ENCODE measurements around the gene GEMIN5. TPM values are rescaled to one million over a fixed set of nuclear protein-coding genes. Genes with fewer than 3 reads are reported as not detected.

Gene GEMIN5
- total and polyA plus RNA-seq, 2 of the 13 experiments (the other 11 are each of a cell fraction or from before 2014, with no cell fraction given), result 6.6 to 28.6 TPM

DNA sequence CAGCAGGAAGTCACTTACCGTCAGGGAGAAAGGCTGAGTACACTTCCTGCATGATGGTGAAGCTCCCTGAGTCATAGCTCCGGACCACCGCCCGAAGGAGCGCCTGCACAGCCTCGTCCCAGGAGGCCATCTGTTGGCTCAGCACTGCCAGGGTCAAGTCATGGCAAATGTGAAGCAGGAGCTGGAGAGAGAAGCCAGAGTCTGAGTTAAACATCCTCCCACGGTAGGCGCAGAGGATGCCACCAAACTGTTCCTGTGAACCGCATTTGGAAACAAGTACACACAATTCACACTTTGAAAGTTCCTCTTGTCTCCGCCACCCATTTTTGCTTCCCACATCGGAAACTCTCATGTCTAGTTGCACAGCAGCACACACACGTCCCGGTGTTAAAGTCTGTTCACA lies 45.6 kb downstream of the GEMIN5 start:
- ChIA-PET CTCF (ENCODE audit: low intra/inter-chr PET ratio, low total read pairs) (no interaction called here), POLR2A (no interaction called here)
- in situ Hi-C loops (cut with HindIII; ENCODE audit: extremely low pct_ligation_motif_present, low pct_unique_long_range_greater_than_20kb), result no loop called here
- Histone ChIP-seq H3K36me3 (replicated peaks in 1 of 2; ENCODE audit: control insufficient read depth in 1 of 2, insufficient read depth in 2 of 2, low read length in 2 of 2) (peaks cover 27 to 77% of the 10 kb centered on the region in 2 experiments), H3K4me1 (ENCODE audit: insufficient read depth, low read length) (no peaks in the 10 kb centered on the region), H2AFZ (ENCODE audit: low read length) (no peak overlapping the region), H3K4me2 (ENCODE audit: low read depth, low read length) (no peak overlapping the region), H3K27me3 (ENCODE audit: control insufficient read depth in 1 of 2, insufficient read depth in 2 of 2, low read length in 2 of 2) (no peaks in the 10 kb centered on the region), H4K20me1 (ENCODE audit: insufficient read depth, low read length) (no peaks in the 10 kb centered on the region), H3K9ac (ENCODE audit: insufficient read depth, low read depth, low read length) (no peak overlapping the region), H3K79me2 (ENCODE audit: insufficient read depth, low read length) (no peaks in the 10 kb centered on the region), H3K9me3 (ENCODE audit: low read length) (no peaks in the 10 kb centered on the region), H3K27ac (ENCODE audit: extremely low read length, insufficient read depth, low read length) (no peak overlapping the region), H3K4me3 (replicated peaks in 1 of 3; ENCODE audit: insufficient read depth in 1 of 3, low read depth in 2 of 3, low read length in 3 of 3) (no peak overlapping the region)
- no peak for ATAC-seq
- no TSS peak for BruUV-seq (replicated peaks)
- WGBS (ENCODE audit: low lambda C conversion rate), result 98% methylated on average over 11 of the region's 13 CpGs
- intact Hi-C loops (cut with micrococcal nuclease; ENCODE audit: unreplicated experiment), result no loop called here
- no peak for DNase-seq (ENCODE audit: low spot score)
- no peak for FAIRE-seq
- TF ChIP-seq FLYWCH1 (CRISPR knock-in tag; IDR thresholded peaks at IDR 0.05) (no peak), CBX5 (CRISPR knock-in tag; IDR thresholded peaks at IDR 0.05; ENCODE audit: borderline replicate concordance) (no peak), STAG1 (CRISPR knock-in tag; IDR thresholded peaks at IDR 0.05) (no peak), SPEN (CRISPR knock-in tag; IDR thresholded peaks at IDR 0.05; ENCODE audit: low read depth) (no peak), PRDM4 (CRISPR knock-in tag; IDR thresholded peaks at IDR 0.05; ENCODE audit: borderline replicate concordance) (no peak), ZFAT (CRISPR knock-in tag; conservative IDR thresholded peaks at IDR 0.05) (no peak), USF2 (IDR thresholded peaks at IDR 0.05; ENCODE audit: low read depth, low read length) (no peak), USF2 (CRISPR knock-in tag; IDR thresholded peaks at IDR 0.05; ENCODE audit: borderline replicate concordance) (no peak), ZNF749 (CRISPR knock-in tag; IDR thresholded peaks at IDR 0.05; ENCODE audit: borderline replicate concordance) (no peak), TP53 (CRISPR knock-in tag; conservative IDR thresholded peaks at IDR 0.05) (no peak), ATF6 (CRISPR knock-in tag; conservative IDR thresholded peaks at IDR 0.05) (no peak), KDM2A (CRISPR knock-in tag; IDR thresholded peaks at IDR 0.05; ENCODE audit: borderline replicate concordance, low read depth) (no peak), ZSCAN31 (CRISPR knock-in tag; IDR thresholded peaks at IDR 0.05; ENCODE audit: low read depth) (no peak), FOXO1 (CRISPR knock-in tag; IDR thresholded peaks at IDR 0.05) (no peak), ZNF703 (CRISPR knock-in tag; IDR thresholded peaks at IDR 0.05; ENCODE audit: borderline replicate concordance) (no peak), ATF3 (CRISPR knock-in tag; IDR thresholded peaks at IDR 0.05) (no peak), RXRB (CRISPR knock-in tag; IDR thresholded peaks at IDR 0.05; ENCODE audit: borderline replicate concordance) (no peak)
- TF ChIP-seq, protein P1, sequence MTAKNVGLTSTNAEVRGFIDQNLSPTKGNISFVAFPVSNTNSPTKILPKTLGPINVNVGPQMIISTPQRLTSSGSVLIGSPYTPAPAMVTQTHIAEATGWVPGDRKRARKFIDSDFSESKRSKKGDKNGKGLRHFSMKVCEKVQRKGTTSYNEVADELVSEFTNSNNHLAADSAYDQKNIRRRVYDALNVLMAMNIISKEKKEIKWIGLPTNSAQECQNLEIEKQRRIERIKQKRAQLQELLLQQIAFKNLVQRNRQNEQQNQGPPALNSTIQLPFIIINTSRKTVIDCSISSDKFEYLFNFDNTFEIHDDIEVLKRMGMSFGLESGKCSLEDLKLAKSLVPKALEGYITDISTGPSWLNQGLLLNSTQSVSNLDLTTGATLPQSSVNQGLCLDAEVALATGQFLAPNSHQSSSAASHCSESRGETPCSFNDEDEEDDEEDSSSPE (CRISPR knock-in tag; IDR thresholded peaks at IDR 0.05), result no peak

All from HepG2 (cell line).